ENCODE data around the gene FAM72A.
"Not testable (repeated sequence)": the region's sequence is repeated elsewhere in the genome, so short reads cannot be mapped to it uniquely, and the experiment has no call there.

FAM72A gene

GRCh38 chr1:206215600-206216392 lies 13.2 kb upstream of the FAM72A start:
- DNase-seq = not testable (repeated sequence)

- DNase-seq = not testable (repeated sequence)
These were observed 8.2 kb upstream of the FAM72A start for GRCh38 chr1:206210802-206211201.

DNA sequence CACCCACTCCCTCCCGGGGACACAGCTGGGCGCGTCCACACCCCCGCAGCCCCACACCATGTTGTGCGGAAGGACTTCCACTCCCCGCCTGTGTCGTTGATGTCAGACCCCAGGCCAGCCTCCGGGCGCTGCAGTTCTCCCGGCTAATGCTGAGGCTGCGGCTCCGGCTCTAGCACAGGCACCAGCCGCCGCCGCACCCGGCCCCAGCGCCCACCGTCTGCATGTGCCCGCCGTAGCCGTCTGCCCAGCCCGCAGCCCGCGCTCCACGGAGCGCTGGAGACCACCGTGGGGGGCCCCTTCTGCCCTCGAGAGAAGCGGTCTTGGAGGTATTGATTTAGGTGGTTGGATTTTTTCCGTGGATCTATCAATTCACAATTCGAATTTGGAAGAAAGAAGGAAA lies 2.9 kb upstream of the FAM72A start:
- DNase-seq = not testable (repeated sequence)

DNA sequence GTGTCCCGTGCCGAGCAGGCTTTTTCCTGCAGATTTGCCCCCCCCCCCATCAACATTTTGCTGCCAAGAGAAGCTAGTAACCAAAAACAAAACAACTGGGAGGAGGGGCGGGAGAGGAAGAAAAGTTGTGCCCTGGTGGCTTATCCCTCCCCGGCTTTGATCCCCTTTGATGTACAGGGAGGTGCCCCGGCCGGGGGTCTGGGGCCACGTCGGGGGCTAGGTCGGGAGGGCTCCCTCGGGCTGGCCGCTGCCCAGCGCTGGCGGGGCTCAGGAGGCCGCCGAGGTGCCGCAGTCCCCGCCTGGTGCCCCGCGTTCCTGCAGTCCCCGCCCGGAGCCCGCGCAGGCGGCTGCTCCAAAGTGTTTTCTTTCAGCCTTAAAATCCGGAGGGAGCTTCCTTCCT lies 2.2 kb upstream of the FAM72A start:
- peak; percentile 0 for DNase-seq

- DNase-seq = not testable (repeated sequence)
These were observed 1.5 kb upstream of the FAM72A start for GRCh38 chr1:206204159-206204511.

DNA sequence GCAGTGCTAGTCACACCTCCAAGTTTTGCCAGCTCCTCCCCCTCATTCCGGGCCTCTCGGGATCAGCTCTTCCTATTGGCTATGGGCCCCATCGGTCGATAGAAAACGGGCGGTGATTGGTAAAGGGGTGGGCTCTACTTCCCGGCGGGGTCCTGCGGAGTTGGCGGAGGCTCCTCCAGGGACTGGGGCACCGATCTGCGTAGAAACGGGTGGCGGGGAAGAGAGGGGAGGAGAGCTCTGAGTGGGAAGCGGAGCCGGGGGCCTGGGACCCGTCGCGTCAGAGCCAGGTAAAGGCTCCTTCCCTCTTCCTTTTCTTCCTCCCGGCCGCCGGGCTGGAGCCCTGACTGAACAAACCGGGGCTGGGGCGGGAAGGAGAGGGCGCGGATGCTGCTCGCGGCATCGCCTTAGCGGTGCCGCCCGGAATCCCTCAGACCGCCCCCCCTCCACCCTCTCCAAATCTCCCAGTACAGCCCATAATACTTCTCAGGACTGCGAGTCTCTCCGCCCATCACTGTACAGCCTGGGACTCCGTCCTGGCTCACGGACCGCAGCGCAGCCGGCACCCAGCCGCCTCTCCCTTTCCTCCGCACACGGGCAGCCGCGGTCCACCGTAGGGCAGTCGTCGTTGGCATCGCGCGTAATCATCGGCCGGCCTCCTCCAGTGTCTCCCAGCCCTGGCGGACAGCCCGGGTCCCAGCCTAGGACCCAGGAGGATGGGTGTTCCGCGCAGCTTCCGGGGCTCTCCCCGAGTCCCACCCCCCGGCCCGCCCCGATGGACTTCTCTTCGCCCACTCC lies 922 bp upstream of the FAM72A start, which contains the start of gene SRGAP2:
Gene SRGAP2, plus strand, starts transcription at position 178 of the 795 bp plus-strand sequence. CDS start 2,430 bp downstream, outside the sequence.
- DNase-seq = peak; percentile 32

GRCh38 chr1:206196748-206197424 lies 5.8 kb downstream of the FAM72A start:
- not testable (repeated sequence) for DNase-seq

DNA sequence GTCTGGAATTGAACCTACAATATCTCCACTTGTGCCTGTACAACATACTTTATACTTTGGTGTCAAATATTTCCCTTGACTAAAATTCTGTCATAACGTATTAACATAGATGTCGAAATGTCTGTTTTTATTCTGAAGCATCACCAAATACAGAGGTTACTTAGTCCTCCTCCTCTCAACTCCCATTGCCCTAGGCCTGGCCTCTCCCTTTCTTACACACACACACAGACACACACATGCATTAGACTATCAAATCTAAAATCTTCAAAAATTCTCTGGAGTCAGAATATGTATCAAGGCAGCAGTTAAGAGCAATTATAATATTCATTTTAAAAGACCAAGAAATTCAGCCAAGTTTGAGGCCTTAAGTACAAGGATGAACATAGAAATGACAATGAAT lies 7.5 kb downstream of the FAM72A start:
- DNase-seq = not testable (repeated sequence)

DNA sequence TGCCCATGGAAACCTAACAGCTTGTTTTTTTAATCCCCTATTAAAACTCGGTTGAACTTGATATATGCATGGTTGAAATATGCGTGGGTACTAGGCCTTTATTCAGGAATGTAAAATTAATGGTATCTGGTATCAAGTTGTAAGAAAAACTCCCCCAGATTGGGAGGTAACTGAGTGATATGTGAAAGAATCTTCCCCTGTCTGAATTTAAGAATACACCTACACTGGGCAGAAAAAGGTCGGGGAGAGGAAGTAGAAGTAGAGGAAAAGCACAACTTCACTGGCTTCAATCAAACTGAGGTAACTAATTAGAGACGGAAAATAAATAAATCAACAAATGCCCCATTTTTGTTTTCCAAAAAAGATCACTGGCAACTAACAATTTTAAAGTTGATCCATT lies 15.8 kb downstream of the FAM72A start:
- DNase-seq = not testable (repeated sequence)

DNA sequence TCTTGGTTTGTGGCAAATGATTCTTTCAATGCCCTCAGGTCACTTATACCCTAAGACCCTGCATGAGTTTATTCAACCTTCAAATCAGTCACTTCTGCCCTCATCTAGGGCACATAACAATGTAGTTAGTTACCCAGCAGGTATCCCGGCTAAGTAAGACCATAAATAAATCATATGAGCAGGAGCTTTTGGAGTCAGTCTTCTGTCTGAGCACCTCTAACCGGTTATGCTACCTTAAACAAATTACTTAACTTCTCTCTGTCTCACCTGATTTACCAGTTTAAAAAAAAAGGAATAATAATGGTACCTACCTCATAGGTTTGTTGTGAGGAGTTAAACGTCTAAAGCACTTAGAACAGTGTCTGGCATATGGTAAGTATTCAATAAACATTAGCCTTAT lies 16.9 kb downstream of the FAM72A start:
- DNase-seq = not testable (repeated sequence)

- DNase-seq = peak; percentile 21
These were observed 18.9 kb downstream of the FAM72A start for GRCh38 chr1:206183788-206184187.

- DNase-seq = peak; percentile 24
These were observed 20.0 kb downstream of the FAM72A start for GRCh38 chr1:206182368-206183317.

DNA sequence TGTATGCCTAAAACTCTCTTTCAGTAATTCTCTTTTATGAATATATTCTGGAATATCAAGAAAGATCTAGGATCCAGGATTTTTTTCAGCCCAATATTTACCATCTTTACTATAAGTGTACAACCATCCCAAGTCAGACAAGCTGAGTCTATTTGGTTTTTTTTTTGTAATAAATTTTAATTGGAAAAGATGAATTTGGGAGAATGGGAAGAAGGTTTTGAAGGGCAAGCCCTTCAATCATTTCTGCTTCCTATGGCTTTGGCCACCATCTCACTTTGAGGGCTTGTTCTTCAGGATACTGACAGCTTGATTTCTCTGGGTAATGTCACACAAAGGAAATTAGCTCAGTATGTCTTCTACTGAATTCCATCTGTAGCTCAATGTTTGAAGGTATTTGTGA lies 23.0 kb downstream of the FAM72A start:
- not testable (repeated sequence) for DNase-seq

GRCh38 chr1:206178061-206178989 lies 24.3 kb downstream of the FAM72A start:
- peak; percentile 22 for DNase-seq

DNA sequence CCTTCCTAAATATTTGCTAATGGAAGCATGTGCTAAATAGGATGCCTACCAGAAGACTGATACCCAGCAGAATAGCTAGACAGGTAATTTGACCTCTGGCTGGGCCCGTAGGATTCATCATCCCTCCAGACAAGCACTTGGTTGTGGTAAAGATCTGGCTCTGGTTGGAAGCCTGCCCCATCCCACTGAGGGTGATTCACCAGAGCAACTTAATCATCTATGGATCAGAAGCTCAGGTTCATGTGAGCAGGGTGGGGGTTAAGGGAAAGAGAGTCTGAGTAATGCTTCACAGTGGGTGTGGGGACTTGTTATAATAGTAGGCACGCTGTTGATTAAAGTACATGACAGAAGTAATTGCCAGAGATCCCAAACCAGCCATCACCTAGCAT lies 26.5 kb downstream of the FAM72A start:
- not testable (repeated sequence) for DNase-seq

GRCh38 chr1:206175459-206176113 lies 27.1 kb downstream of the FAM72A start:
- DNase-seq = peak; percentile 42

- DNase-seq = not testable (repeated sequence)
These were observed 28.3 kb downstream of the FAM72A start for GRCh38 chr1:206174182-206174868.

DNA sequence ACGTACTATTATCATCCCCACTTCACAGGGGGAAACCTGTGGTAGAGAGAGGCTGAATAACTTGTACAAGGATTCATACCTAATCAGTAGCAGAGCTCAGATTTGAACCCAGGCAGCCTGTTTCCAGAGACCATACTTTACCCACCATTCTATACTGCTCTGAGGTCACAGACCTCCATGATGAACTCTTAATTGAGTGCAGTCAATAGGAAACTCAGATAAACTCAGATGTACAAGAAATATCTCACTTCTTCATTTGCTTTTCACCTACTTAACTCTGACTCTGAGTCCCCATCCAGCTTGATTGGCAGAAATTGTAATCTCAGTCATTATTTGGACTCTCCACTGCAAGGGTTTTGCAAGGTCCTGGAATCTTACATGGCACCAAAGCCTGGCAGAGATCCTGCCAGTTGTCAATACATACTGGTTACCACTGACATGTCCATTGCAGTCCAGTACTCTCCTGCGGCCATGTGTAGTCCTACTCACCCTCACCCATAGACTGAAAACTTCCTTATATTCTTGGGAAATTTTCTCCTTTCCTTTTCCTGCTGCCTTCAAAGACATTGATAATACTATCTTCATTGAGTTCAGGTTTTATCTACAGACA lies 29.4 kb downstream of the FAM72A start:
- DNase-seq = not testable (repeated sequence)

GRCh38 chr1:206169794-206170193 lies 32.8 kb downstream of the FAM72A start:
- DNase-seq = peak; percentile 6

Measured in suppressor macrophage treated with lipopolysaccharide for 4 hours (primary cell).